Measurements from ENCODE around the gene FAM216B. TPM values are rescaled to one million over a fixed set of nuclear protein-coding genes. Genes with fewer than 3 reads are reported as not detected.

Gene FAM216B
- total RNA-seq, 1 experiment from 2014 or later: not detected

DNA sequence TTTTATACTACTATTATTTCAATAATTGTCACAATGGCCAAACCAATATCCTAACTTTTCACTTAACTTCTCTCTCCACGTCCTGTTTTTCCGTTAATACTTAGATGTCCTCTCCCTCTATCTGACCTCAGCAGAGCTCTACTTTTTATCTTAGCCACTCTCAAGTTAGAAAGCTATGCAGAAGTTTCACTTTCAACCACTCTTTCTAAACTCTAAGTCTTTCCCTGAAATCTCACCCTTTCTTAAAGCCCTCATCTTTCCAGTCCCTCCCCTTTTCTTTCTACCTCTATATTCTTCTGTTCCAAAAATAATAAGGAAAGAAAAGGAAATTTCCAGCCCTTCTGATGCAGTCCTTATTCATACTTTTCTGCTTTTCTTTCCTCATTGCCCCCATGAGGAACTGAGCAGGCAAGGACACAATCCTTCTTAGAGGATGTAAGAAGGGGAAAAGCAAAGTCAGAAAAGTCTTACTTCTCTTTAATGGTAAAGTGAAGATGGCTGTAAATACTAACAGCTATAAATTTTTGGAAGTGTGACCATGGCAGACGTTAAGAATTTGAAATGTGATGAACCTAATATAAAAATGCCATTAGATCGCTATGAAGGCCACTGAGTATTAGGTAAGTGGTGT is 23.0 kb downstream of the FAM216B start:
- H3K4ac ChIP-seq (ENCODE audit: low read depth, low read length): no peak overlapping the region
- H2BK12ac ChIP-seq (ENCODE audit: insufficient read length, low read depth, low read length): no peak overlapping the region
- Mint-ChIP-seq H3K4me3 (no peak overlapping the region), H3K27ac (no peak overlapping the region), H3K4me1 (no peaks in the 10 kb centered on the region), H3K27me3 (ENCODE audit: low read depth) (no peaks in the 10 kb centered on the region), H3K36me3 (ENCODE audit: insufficient read depth in 1 of 3, low read depth in 3 of 3) (no peaks in the 10 kb centered on the region; a peak in 1 of 7 replicates), H3K9me3 (no peaks in the 10 kb centered on the region)
- H4K91ac ChIP-seq (ENCODE audit: insufficient read length, low read depth, low read length): no peak overlapping the region
- H4K5ac ChIP-seq (ENCODE audit: insufficient read length, low read depth, low read length): no peak overlapping the region
- H2BK20ac ChIP-seq (ENCODE audit: low read depth, low read length, poor library complexity, severe bottlenecking): no peak overlapping the region
- H2AFZ ChIP-seq (ENCODE audit: low read length): no peak overlapping the region
- no peak for TF ChIP-seq CTCF (conservative IDR thresholded peaks at IDR 0.05)
- H3K27ac ChIP-seq (ENCODE audit: insufficient read length, low read depth, low read length): no peak overlapping the region
- H3K23ac ChIP-seq (ENCODE audit: insufficient read length, low read depth, low read length): no peak overlapping the region
- no peak overlapping the region for H2BK5ac ChIP-seq (ENCODE audit: insufficient read length, low read length)
- no peak for DNase-seq
- no peak overlapping the region for H2AK5ac ChIP-seq (ENCODE audit: insufficient read length, low read length)
- 100% methylated on average over 3 of the region's 4 CpGs for WGBS (ENCODE audit: extremely low coverage, insufficient read length, low lambda C conversion rate)
- no peaks in the 10 kb centered on the region for H3K79me2 ChIP-seq (ENCODE audit: insufficient read depth, low read length)
- no peak overlapping the region for H3K56ac ChIP-seq (ENCODE audit: insufficient read length, low read depth, low read length)
- no peak overlapping the region for H3K9ac ChIP-seq (ENCODE audit: extremely low read depth, insufficient read length, low read length)
- H4K20me1 ChIP-seq (ENCODE audit: control insufficient read depth, insufficient read depth, insufficient read length): no peaks in the 10 kb centered on the region
- no peak overlapping the region for H2BK15ac ChIP-seq (ENCODE audit: low read depth, low read length)
- no peaks in the 10 kb centered on the region for H3K27me3 ChIP-seq (ENCODE audit: insufficient read depth, low read length)
- H3K14ac ChIP-seq (ENCODE audit: insufficient read depth, low read length): no peak overlapping the region
- H3T11ph ChIP-seq (ENCODE audit: low read length): no peak overlapping the region
- no peaks in the 10 kb centered on the region for H3K79me1 ChIP-seq (ENCODE audit: insufficient read depth, low read depth, low read length, poor library complexity, severe bottlenecking)
- no peaks in the 10 kb centered on the region for H3K23me2 ChIP-seq (ENCODE audit: insufficient read length, low read depth, low read length, poor library complexity, severe bottlenecking)
- H2BK120ac ChIP-seq (ENCODE audit: low read depth, low read length, poor library complexity, severe bottlenecking): no peak overlapping the region
- no peak overlapping the region for H3K18ac ChIP-seq (ENCODE audit: insufficient read length, low read depth, low read length)
- H3K9me3 ChIP-seq (ENCODE audit: control insufficient read depth, low read depth, low read length): no peaks in the 10 kb centered on the region
- H3K4me2 ChIP-seq (ENCODE audit: insufficient read depth, insufficient read length, low read length): no peak overlapping the region
- H4K8ac ChIP-seq (replicated peaks; ENCODE audit: insufficient read length, low read depth, low read length): no peak overlapping the region
- no peaks in the 10 kb centered on the region for H3K4me1 ChIP-seq (ENCODE audit: insufficient read depth, low read length)

Data from H9 (cell line).